Fibroblast of the aortic adventitia (primary cell): ENCODE measurements around the gene TMEM117. TPM values are rescaled to one million over a fixed set of nuclear protein-coding genes. Genes with fewer than 3 reads are reported as not detected.

Experiments used
- DNase-seq: peaks from one replicate; pipeline ENCODE4 v3.0.0-alpha.2; 2010; ENCODE audit warnings: low read depth
- H3K4me3 ChIP-seq: 2 replicates; pipeline ENCODE4 v1.5.1; 2011; ENCODE audit warnings: low read depth, mild to moderate bottlenecking, control low read depth, low read length, moderate library complexity
- total RNA-seq: library from RNA; depleted of rRNA; stranded (reverse); fragments of >200 nt; gene quantifications from 2 replicates; pipeline ENCODE4 v1.2.3, GENCODE V29; 2012; ENCODE audit warnings: low replicate concordance
- TF ChIP-seq, protein P1 (sequence below): IDR thresholded peaks from 2 replicates; pipeline ENCODE4 v1.5.1; 2011; ENCODE audit warnings: mild to moderate bottlenecking, low read length, control low read depth, inconsistent platforms; ENCODE audit not compliant: insufficient read depth

The TMEM117 gene
- total RNA-seq, 1 donor = 9.9 TPM

DNA sequence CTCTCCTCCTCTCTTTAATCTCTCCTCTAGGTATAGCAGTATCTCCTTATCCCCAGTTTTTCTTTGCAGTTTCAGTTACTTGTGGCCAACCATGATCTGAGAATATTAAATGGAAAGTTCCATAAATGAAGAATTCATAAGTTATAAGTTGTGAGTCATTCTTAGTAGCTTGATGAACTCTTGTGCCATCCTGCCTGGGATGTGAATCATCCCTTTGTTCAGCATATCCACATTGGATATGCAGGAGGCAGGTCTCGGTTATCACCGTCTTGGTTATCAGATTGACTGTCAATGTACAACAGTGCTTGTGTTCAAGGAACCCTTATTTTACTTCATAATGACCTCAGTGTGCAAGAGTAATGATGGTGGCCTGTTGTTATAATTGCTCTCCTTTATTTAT lies 134.0 kb downstream of the TMEM117 start:
- peak; percentile 35 for DNase-seq

DNA sequence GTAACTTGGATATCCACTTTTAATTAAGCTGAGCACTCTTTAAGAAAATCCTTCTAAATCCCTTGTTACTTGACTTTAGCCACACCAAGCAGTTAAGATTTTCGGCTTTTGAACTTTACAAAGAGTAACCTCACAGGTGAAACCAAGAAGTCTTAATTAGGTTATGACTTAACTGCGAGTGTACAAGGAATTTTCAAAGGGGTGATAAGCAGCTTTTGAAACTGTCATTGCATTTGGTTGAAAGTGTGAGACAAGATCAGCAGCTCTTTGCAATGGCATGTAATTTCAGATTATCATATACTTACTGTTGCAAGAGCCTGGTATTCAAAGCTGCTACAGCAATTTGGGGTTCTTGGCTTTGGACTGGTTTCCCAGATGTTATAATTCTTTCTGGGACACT lies 137.5 kb downstream of the TMEM117 start:
- TF ChIP-seq, protein P1, sequence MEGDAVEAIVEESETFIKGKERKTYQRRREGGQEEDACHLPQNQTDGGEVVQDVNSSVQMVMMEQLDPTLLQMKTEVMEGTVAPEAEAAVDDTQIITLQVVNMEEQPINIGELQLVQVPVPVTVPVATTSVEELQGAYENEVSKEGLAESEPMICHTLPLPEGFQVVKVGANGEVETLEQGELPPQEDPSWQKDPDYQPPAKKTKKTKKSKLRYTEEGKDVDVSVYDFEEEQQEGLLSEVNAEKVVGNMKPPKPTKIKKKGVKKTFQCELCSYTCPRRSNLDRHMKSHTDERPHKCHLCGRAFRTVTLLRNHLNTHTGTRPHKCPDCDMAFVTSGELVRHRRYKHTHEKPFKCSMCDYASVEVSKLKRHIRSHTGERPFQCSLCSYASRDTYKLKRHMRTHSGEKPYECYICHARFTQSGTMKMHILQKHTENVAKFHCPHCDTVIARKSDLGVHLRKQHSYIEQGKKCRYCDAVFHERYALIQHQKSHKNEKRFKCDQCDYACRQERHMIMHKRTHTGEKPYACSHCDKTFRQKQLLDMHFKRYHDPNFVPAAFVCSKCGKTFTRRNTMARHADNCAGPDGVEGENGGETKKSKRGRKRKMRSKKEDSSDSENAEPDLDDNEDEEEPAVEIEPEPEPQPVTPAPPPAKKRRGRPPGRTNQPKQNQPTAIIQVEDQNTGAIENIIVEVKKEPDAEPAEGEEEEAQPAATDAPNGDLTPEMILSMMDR = no peak
- no peak for DNase-seq
- H3K4me3 ChIP-seq = no peak overlapping the region

More for the DNA sequence above, 134.0 kb downstream of the TMEM117 start:
- TF ChIP-seq, protein P1 = no peak
- H3K4me3 ChIP-seq = no peak overlapping the region

DNA sequence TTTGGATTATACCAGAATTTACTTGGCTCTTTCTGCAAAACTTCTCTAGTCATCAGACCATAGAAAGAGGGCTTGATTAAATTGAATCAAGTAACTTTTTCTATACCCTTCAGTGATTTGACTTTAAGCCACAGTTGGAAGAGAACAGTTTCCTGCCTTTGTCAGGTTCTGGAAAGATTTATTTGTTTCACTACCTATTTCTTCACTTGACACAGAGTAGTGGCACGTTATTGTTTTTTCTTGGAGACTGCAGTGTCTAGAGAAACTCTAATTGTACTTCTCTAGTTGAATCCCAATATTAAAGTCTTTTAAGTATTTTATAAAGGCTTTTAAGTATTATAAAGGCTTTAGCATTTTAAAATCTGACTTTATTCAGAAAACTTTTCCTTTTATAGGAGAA lies 138.1 kb downstream of the TMEM117 start:
- no peak overlapping the region for H3K4me3 ChIP-seq
- TF ChIP-seq, protein P1 = no peak
- DNase-seq = no peak

DNA sequence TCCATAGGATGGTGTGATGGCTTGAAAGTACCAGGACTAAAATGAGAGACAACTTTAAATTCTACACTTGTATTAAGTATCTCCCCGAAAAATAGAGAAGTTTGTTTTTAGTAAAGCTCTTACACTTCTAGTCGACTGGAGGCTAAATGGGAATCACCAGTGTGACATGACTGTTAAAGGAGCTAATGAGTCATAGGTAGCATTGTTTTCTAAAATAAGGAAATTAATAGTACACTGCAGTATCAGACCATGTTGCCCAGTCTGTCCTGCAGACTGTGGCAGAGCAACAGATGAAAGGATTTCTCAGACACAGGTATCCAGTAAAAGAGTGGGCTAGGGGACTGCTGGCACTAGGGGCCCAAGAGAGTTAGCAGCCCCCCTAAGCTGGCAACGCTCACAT lies 140.1 kb downstream of the TMEM117 start:
- TF ChIP-seq, protein P1 = no peak
- DNase-seq = peak; percentile 6
- H3K4me3 ChIP-seq = no peak overlapping the region

DNA sequence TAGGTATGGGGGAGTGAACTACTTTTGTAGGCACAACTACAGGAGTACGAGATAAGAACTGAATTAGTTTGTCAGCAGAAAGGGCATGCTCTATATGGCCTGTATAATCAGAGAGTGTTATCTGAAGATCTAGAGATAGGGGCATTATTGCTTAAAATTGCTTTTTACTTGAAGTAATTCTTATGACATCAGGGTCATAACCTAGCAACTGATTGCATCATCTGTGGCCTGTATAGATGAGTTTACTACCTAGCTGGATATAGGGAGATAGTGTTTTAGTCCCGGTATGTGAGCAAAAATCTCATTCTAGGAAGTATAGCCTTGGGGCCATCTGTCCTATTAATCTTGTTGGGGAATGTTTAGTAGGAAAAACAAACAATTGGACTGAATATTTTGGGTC lies 142.7 kb downstream of the TMEM117 start:
- no peak overlapping the region for H3K4me3 ChIP-seq
- TF ChIP-seq, protein P1 = no peak
- DNase-seq = no peak

DNA sequence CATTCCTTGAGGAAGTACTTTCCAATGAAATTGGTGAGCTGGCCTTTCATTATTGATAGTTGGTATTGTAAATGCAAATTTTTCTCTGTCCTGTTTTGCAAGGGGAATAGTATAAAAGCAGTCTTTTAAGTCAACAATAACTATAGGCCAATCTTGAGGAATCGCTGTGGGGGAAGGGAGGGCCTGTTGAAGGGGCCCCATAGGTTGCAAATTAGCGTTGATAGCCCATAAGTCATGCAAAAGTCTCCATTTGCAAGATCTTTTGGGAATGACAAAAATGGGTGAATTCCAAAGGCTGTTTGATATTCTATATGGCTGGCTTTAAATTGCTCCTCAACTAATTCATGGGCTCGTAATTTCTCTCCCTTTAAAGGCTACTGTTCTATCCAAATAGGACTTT lies 143.6 kb downstream of the TMEM117 start:
- TF ChIP-seq, protein P1 = no peak
- DNase-seq = no peak
- H3K4me3 ChIP-seq = no peak overlapping the region

DNA sequence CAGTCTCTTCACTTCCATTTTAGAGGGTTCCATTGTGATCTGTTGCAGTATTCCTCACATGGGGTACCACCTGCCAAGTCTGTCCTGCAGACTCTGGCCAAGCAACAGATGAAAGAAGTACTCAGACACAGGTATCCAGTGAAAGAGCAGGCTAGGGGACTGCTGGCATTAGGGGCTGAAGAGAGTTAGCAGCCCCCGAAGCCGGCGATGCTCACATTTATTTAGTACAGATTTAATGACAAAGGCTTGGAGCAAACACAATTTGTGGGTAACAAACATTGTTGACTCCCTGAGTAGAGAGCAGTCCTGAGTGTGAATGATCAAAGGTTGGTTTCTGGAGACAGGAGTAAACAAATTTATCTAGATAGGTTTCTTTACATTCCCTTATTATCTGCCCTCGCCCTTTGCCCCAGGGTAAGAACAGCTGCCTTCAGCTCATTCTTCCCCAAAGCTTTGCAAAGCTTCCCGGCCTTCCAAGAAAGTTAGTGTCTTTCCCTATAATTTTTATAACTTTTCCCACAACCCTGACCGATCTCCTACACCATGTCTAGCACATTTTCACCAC lies 144.8 kb downstream of the TMEM117 start:
- DNase-seq = no peak
- TF ChIP-seq, protein P1 = no peak
- no peak overlapping the region for H3K4me3 ChIP-seq
